Kidney epithelial cell (primary cell): Measurements from ENCODE around the gene ROPN1. TPM values are rescaled to one million over a fixed set of nuclear protein-coding genes. Genes with fewer than 3 reads are reported as not detected.
"Not testable (repeated sequence)": the region's sequence is repeated elsewhere in the genome, so short reads cannot be mapped to it uniquely, and the experiment has no call there.

Experiments used
- DNase-seq: peaks from one replicate; pipeline ENCODE4 v3.0.0-alpha.2; 2010; ENCODE audit warnings: low read depth
- H3K27me3 ChIP-seq: 2 replicates; pipeline ENCODE4 v1.6.0; 2011; ENCODE audit warnings: low read length; ENCODE audit not compliant: control insufficient read depth, insufficient read depth
- H3K36me3 ChIP-seq: 2 replicates; pipeline ENCODE4 v1.5.1; 2011; ENCODE audit warnings: low read length; ENCODE audit not compliant: control insufficient read depth, insufficient read depth
- H3K4me3 ChIP-seq: 2 replicates; pipeline ENCODE4 v1.5.1; 2011; ENCODE audit warnings: low read depth, mild to moderate bottlenecking, control low read depth, low read length
- CTCF ChIP-seq: IDR thresholded peaks from 2 replicates; pipeline ENCODE4 v1.5.1; 2011; ENCODE audit warnings: mild to moderate bottlenecking, moderate library complexity, low read length, control low read depth, inconsistent platforms; ENCODE audit not compliant: insufficient read depth, poor library complexity, severe bottlenecking
- total RNA-seq: library from RNA; depleted of rRNA; stranded (reverse); fragments of >200 nt; gene quantifications from 2 replicates; pipeline ENCODE4 v1.2.3, GENCODE V29; 2015

Gene ROPN1
- total RNA-seq, 1 donor from 2014 or later: not detected

DNA sequence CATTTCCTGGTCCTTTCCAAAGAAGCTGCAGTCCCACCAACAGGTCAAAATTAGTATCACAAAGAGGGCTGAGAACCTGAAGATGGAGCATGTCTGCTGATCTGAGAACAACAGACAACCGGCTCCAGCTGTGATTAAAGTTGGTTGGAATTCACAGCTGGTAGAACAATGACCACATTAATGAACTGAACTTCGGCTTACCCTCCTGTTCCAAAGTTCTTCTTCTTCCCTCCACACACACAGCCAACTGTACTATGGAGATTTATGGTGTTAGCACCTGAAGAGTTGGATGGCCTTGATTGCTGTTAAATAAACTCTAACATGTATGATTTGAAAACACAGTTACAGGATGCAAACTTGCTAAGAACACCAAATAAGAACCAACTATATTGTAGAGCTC lies 27.4 kb upstream of the ROPN1 start:
- no peaks in the 10 kb centered on the region for H3K36me3 ChIP-seq
- no peak overlapping the region for H3K4me3 ChIP-seq
- H3K27me3 ChIP-seq: peaks cover 2% of the 10 kb centered on the region
- TF ChIP-seq CTCF: no peak
- DNase-seq: no peak

- not testable (repeated sequence) for H3K27me3 ChIP-seq, DNase-seq, H3K4me3 ChIP-seq, H3K36me3 ChIP-seq
Observed at GRCh38 chr3:124017502-124017901, 25.6 kb upstream of the ROPN1 start.

- not testable (repeated sequence) for DNase-seq
Observed at GRCh38 chr3:124016483-124016882, 24.6 kb upstream of the ROPN1 start.

DNA sequence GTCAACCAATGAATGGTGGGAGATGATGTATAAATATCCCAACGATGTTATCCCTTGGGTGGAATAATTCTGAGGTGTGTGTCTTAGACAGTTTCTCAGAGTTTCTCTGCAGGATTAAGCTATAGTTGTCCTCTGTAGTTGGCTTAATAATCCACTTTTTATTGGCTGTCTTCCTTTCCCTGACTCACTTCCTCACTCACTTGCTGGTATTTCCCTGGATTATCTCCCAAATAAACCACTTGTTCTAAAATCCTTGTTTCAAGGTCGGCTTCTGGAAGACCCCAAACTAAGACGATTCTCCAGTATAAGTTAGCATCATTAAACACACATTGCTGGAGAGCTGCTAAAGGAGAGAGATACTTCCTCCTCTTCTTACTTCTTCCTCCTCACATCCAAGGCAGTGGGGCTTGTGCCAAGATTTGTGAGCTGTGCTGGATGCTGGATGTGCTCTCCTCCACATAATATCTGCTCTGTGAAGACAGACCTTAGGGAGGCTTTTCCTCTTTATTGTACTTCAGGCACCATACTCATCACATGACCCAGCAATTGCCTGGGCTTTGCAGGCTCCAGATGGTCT lies 22.5 kb upstream of the ROPN1 start:
- Histone ChIP-seq H3K36me3 (no peaks in the 10 kb centered on the region), H3K4me3 (no peak overlapping the region), H3K27me3 (no peaks in the 10 kb centered on the region)
- no peak for TF ChIP-seq CTCF
- DNase-seq: no peak

More at GRCh38 chr3:124016483-124016882, 24.6 kb upstream of the ROPN1 start:
- not testable (repeated sequence) for H3K36me3 ChIP-seq, H3K27me3 ChIP-seq, H3K4me3 ChIP-seq
- TF ChIP-seq CTCF: peak; percentile 47

GRCh38 chr3:124008321-124008720 lies 16.4 kb upstream of the ROPN1 start:
- DNase-seq, H3K27me3 ChIP-seq, H3K36me3 ChIP-seq: not testable (repeated sequence)

DNA sequence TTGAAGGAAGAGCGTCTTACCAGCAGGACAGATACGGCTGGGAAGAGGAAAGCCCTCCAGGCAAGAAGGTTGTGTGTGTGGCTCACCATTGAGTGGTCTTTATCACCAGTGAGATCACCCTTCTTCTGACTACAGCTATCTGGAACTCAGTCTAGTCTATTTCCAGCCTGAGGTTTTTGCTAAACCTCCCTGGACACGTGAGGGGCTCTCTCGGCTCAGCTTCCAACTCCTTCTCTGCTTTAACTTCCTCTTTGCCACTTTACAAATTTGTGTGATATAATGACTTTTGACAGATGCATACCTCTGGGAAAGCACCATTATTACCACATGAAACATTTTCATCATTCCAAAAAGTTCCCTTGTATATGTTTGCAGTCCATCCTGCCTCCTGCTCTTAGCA lies 15.3 kb upstream of the ROPN1 start:
- Histone ChIP-seq H3K36me3 (no peaks in the 10 kb centered on the region), H3K4me3 (no peak overlapping the region), H3K27me3 (no peaks in the 10 kb centered on the region)
- no peak for TF ChIP-seq CTCF
- no peak for DNase-seq

More at GRCh38 chr3:124008321-124008720, 16.4 kb upstream of the ROPN1 start:
- H3K4me3 ChIP-seq: not testable (repeated sequence)

DNA sequence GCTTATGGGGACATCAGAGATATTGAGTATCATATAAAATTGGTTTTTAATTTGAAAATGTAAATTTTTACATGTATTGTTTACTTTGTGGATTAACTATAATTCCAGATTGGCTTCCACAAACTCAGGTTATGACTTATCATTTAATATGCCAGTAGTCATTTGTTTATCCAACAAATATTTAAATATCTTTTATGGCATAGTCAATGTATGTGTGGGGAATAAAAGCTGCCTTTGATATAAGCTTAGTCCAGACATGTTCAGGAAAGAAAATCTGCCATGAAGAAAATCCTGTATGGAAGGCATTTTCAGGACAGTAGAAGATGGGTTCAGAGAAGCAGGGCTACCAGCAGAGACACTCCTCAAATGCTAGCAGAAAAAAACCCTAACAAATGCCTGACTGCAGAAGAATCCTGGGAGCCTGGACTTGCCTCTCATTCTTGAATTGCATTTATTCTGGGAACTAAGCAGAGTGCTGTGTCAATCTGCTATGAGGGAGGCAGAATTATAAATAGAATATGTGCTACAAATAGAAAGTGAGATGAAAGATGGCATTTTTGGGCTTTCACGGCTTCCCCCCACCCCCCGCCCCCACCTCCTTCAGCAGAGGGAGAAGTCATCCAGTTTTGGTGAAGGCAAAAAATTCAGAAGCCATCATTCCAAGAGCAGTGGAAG lies 10.6 kb upstream of the ROPN1 start:
- not testable (repeated sequence) for H3K27me3 ChIP-seq, H3K36me3 ChIP-seq, DNase-seq, H3K4me3 ChIP-seq

DNA sequence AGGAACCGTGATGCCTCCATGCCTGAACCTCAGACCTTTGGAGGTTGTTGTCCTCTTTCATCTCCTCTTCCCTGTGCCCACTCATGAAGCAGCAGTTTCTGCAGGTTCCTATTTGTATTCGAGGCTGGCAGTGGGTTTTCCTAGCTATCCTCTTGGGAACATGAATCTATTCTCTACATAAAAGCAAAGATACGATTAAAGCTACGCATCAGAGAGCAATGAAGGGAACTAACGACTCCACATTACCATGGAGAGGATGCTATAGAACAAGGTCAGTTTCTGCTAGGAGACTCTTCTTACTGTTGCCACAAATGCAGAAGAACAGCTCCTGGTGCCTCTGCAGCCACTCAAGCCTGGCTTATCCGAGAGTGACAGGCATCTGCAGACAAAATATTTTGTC lies 9.4 kb upstream of the ROPN1 start:
- H3K36me3 ChIP-seq, DNase-seq, H3K27me3 ChIP-seq, H3K4me3 ChIP-seq: not testable (repeated sequence)
